Kidney capillary endothelial cell (primary cell): ENCODE data around the gene LGMN.

Experiments
- DNase-seq: peaks from one replicate; pipeline ENCODE4 v3.0.0-alpha.2; 2018; ENCODE audit warnings: low spot score

The LGMN gene

GRCh38 chr14:92675976-92676375 is 72.5 kb downstream of the LGMN start:
- DNase-seq, result no peak

- DNase-seq, result no peak
Measured at GRCh38 chr14:92675421-92675820, 73.0 kb downstream of the LGMN start.

GRCh38 chr14:92673601-92674150 is 74.8 kb downstream of the LGMN start:
- no peak for DNase-seq

GRCh38 chr14:92670643-92671366 is 77.6 kb downstream of the LGMN start:
- DNase-seq, result no peak

GRCh38 chr14:92670160-92670559 is 78.3 kb downstream of the LGMN start:
- DNase-seq, result no peak

GRCh38 chr14:92668276-92668973 is 80.0 kb downstream of the LGMN start:
- DNase-seq, result no peak

GRCh38 chr14:92666251-92666650 is 82.2 kb downstream of the LGMN start:
- no peak for DNase-seq

GRCh38 chr14:92665661-92666110 is 82.7 kb downstream of the LGMN start:
- DNase-seq, result no peak

GRCh38 chr14:92663049-92663448 is 85.4 kb downstream of the LGMN start:
- no peak for DNase-seq

- DNase-seq, result no peak
Measured at GRCh38 chr14:92660571-92660970, 87.9 kb downstream of the LGMN start.

- DNase-seq, result no peak
Measured at GRCh38 chr14:92659765-92660561, 88.5 kb downstream of the LGMN start.

GRCh38 chr14:92658684-92659083 is 89.7 kb downstream of the LGMN start:
- no peak for DNase-seq

GRCh38 chr14:92658160-92658559 is 90.3 kb downstream of the LGMN start:
- DNase-seq, result no peak

- no peak for DNase-seq
Measured at GRCh38 chr14:92657457-92658142, 90.8 kb downstream of the LGMN start.

GRCh38 chr14:92656306-92657081 is 91.9 kb downstream of the LGMN start:
- no peak for DNase-seq

- no peak for DNase-seq
Measured at GRCh38 chr14:92655419-92656201, 92.8 kb downstream of the LGMN start.

GRCh38 chr14:92654239-92654901 is 94.1 kb downstream of the LGMN start:
- no peak for DNase-seq
